Effector memory CD4-positive, alpha-beta T cell (primary cell): ENCODE measurements around the gene CXCL11.
"Not testable (repeated sequence)": the region's sequence is repeated elsewhere in the genome, so short reads cannot be mapped to it uniquely, and the experiment has no call there.

Experiments used
- DNase-seq, 3 donors: peaks; one replicate each; pipeline ENCODE4 v3.0.0-alpha.2; 2020
- H3K27ac ChIP-seq: 2 replicates; pipeline ENCODE4 v1.7.0; 2013; ENCODE audit warnings: mild to moderate bottlenecking, low read length, moderate library complexity; ENCODE audit not compliant: insufficient read depth, poor library complexity, severe bottlenecking
- H3K27me3 ChIP-seq: replicated peaks from 2 replicates; pipeline ENCODE4 v1.7.0; 2013; ENCODE audit warnings: mild to moderate bottlenecking, low read length; ENCODE audit not compliant: insufficient read depth, control insufficient read depth, poor library complexity, severe bottlenecking
- H3K36me3 ChIP-seq: 2 replicates; pipeline ENCODE4 v1.7.0; 2013; ENCODE audit warnings: mild to moderate bottlenecking, low read length, moderate library complexity; ENCODE audit not compliant: control insufficient read depth, insufficient read depth
- H3K4me1 ChIP-seq: 2 replicates; pipeline ENCODE4 v1.7.0; 2013; ENCODE audit warnings: low read length, mild to moderate bottlenecking; ENCODE audit not compliant: control insufficient read depth, insufficient read depth, poor library complexity, severe bottlenecking
- H3K4me3 ChIP-seq: 2 replicates; pipeline ENCODE4 v1.7.0; 2013; ENCODE audit warnings: low read length, low read depth, mild to moderate bottlenecking; ENCODE audit not compliant: insufficient read depth, poor library complexity, severe bottlenecking
- H3K9me3 ChIP-seq: 2 replicates; pipeline ENCODE4 v1.7.0; 2013; ENCODE audit warnings: mild to moderate bottlenecking, low read length, moderate library complexity; ENCODE audit not compliant: control insufficient read depth

CXCL11 gene

DNA sequence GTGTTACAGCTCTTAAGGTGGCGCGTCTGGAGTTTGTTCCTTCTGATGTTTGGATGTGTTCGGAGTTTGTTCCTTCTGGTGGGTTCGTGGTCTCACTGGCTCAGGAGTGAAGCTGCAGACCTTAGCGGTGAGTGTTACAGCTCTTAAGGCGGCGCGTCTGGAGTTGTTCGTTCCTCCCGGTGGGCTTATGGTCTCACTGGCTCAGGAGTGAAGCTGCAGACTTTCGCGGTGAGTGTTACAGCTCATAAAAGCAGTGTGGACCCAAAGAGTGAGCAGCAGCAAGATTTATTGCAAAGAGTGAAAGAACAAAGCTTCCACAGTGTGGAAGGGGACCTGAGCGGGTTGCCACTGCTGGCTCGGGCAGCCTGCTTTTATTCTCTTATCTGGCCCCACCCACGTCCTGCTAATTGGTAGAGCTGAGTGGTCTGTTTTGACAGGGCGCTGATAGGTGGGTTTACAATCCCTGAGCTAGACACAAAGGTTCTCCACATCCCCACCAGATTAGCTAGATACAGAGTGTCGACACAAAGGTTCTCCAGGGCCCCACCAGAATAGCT, 14.1 kb upstream of the CXCL11 start:
- not testable (repeated sequence) for H3K9me3 ChIP-seq, H3K4me1 ChIP-seq, H3K27ac ChIP-seq, H3K4me3 ChIP-seq, H3K36me3 ChIP-seq, DNase-seq, H3K27me3 ChIP-seq

DNA sequence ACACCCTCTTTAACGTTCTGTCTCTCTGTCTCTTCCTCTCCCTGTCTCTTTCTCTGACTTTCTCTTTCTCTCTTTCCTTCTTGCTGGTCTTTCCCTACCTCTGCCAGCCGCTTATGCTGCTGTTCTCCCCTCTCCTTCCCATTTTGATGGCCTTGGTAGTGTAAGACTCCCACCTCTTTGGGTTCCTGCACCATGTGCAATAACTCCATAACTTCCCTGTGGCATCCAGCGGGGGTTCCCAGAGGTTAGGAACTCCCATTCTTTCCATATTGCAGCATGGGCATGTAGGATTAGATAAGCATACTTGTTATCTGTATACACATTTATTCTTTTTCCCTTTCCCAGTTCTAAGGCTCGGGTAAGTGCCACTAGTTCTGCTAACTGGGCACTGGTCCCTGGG, 8.8 kb upstream of the CXCL11 start:
- not testable (repeated sequence) for H3K4me1 ChIP-seq, DNase-seq

DNA sequence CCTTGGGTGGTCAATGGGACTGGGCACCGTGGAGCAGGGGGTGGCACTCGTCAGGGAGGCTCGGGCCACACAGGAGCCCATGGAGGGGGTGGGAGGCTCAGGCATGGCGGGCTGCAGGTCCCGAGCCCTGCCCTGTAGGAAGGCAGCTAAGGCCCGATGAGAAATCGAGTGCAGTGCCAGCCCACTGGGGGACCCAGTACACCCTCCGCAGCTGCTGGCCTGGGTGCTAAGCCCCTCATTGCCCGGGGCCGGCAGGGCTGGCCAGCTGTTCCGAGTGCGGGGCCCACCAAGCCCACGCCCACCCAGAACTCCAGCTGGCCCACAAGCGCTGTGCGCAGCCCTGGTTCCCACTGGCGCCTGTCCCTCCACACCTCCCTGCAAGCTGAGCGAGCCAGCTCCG, 7.4 kb upstream of the CXCL11 start:
- H3K27ac ChIP-seq, DNase-seq, H3K27me3 ChIP-seq, H3K36me3 ChIP-seq, H3K9me3 ChIP-seq, H3K4me1 ChIP-seq, H3K4me3 ChIP-seq: not testable (repeated sequence)

More for the DNA sequence above, 8.8 kb upstream of the CXCL11 start:
- not testable (repeated sequence) for H3K4me3 ChIP-seq, H3K27me3 ChIP-seq, H3K9me3 ChIP-seq, H3K36me3 ChIP-seq, H3K27ac ChIP-seq

DNA sequence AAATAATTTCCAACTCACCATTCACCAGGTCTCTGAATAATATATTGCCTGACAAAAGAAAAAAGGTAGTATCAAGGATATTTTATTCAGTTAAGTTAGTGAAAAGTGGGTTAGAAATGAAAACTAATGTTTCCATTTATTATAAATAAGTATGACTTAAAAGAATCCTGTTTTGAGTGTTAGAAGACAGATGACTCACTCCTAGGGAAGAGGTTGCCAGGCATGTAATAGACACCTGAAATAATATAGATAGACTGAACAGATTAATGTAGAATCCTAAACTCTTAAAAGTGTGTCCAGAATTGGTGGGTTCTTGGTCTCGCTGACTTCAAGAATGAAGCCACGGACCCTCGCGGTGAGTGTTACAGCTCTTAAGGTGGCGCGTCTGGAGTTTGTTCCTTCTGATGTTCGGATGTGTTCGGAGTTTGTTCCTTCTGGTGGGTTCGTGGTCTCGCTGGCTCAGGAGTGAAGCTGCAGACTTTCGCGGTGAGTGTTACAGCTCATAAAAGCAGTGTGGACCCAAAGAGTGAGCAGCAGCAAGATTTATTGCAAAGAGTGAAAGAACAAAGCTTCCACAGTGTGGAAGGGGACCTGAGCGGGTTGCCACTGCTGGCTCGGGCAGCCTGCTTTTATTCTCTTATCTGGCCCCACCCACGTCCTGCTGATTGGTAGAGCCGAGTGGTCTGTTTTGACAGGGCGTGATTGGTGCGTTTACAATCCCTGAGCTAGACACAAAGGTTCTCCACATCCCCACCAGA, 6.5 kb upstream of the CXCL11 start:
- not testable (repeated sequence) for H3K27me3 ChIP-seq, H3K4me3 ChIP-seq, H3K27ac ChIP-seq, H3K9me3 ChIP-seq, H3K36me3 ChIP-seq, DNase-seq, H3K4me1 ChIP-seq

GRCh38 chr4:76036855-76037254, 985 bp upstream of the CXCL11 start:
- Histone ChIP-seq H3K4me1 (no peaks in the 10 kb centered on the region), H3K27me3 (no peaks in the 10 kb centered on the region), H3K9me3 (no peaks in the 10 kb centered on the region), H3K27ac (no peak overlapping the region), H3K36me3 (no peaks in the 10 kb centered on the region), H3K4me3 (no peak overlapping the region)
- DNase-seq, result no peak

DNA sequence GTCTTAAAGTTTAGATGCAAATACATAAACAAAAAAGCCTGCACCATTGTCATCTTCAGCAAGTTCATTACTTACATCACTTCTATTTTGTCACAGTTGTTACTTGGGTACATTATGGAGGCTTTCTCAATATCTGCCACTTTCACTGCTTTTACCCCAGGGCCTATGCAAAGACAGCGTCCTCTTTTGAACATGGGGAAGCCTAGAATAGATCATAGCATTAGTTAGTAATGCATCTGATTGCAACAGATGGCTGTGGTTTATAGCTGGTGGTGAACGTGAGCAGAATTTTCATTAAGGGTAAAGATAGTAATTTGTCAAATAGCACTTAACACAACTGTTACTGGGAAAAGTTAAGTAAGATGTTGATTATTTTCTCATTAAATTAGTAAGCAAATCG, 729 bp downstream of the CXCL11 start:
- Histone ChIP-seq H3K27ac (no peak overlapping the region), H3K36me3 (no peaks in the 10 kb centered on the region), H3K4me3 (no peak overlapping the region), H3K27me3 (no peaks in the 10 kb centered on the region), H3K9me3 (no peaks in the 10 kb centered on the region), H3K4me1 (no peaks in the 10 kb centered on the region)
- DNase-seq, result no peak

DNA sequence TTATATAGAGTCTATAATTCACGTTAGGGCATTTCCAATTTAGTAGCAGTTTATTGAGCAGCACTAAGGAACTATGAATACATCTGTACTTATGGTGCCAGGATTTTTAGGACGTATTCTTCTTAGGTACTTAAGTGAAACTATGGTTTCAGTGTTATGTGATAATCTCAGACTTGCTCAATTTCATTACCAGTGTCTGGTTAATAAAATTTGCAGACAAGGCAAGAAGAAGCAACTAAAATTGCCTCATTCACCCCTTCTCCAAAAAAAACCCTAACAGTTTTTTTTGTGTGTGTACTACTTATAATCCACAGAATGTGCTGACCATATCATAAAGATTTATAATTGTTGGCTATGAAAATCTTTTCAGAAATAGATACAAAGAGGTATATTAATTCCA, 6.6 kb downstream of the CXCL11 start:
- Histone ChIP-seq H3K27ac (no peak overlapping the region), H3K4me1 (no peaks in the 10 kb centered on the region), H3K36me3 (no peaks in the 10 kb centered on the region), H3K4me3 (no peak overlapping the region), H3K9me3 (no peaks in the 10 kb centered on the region), H3K27me3 (no peaks in the 10 kb centered on the region)
- no peak for DNase-seq

DNA sequence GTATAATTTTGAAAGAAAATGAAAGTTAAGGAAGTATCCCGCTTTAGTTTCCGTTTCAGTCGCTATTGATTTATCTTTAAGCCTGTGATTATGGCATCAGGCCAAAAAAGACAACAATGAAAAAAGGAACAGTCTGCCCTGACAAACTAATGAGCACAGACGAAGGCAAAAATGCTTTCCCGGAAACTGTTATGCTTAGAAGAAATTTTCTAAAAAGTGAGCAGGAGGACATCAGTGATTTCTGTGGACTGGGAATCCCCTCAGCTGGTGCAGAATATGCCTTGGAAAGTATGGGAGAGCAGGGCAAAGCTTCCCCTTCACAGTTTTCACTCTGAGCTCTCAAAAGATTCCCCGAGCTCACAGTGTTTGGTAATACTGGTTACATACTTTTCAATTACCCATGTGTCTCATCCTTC, 7.5 kb downstream of the CXCL11 start:
- DNase-seq, result no peak
- Histone ChIP-seq H3K4me3 (no peak overlapping the region), H3K9me3 (no peaks in the 10 kb centered on the region), H3K36me3 (no peaks in the 10 kb centered on the region), H3K4me1 (peaks cover 4% of the 10 kb centered on the region), H3K27me3 (no peaks in the 10 kb centered on the region), H3K27ac (no peak overlapping the region)

- H3K4me1 ChIP-seq, result peaks cover 7% of the 10 kb centered on the region
- no peak overlapping the region for H3K4me3 ChIP-seq
- DNase-seq, result no peak
- no peaks in the 10 kb centered on the region for H3K9me3 ChIP-seq
- H3K27me3 ChIP-seq, result no peaks in the 10 kb centered on the region
- no peak overlapping the region for H3K27ac ChIP-seq
- no peaks in the 10 kb centered on the region for H3K36me3 ChIP-seq
These were observed 11.8 kb downstream of the CXCL11 start for GRCh38 chr4:76024065-76024464.

DNA sequence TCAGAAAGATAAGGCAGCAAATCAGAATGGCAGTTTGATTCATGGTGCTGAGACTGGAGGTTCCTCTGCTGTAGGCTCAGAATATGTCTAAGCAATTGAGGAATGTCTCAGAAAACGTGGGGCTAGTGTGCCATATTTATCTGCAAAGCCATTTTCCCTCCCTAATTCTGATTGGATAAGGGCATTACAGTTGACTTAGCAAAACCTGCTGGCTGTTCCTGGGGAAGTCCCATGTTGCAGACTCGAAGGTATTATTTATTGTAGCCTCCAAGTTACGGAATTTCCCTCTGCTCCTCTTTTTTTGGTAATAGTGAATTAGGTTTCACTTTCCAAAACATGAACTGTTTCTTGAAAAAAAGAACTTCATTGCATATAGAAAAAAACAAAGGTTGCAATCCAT, 12.5 kb downstream of the CXCL11 start, which contains the start of gene CXCL10:
Gene CXCL10, minus strand, starts transcription at position 109 of the 400 bp plus-strand sequence. Its CDS starts 66 bp downstream, at position 43.
- no peak for DNase-seq
- Histone ChIP-seq H3K9me3 (no peaks in the 10 kb centered on the region), H3K27ac (no peak within 1 kb of the TSS), H3K36me3 (no peaks in the 10 kb centered on the region), H3K27me3 (no peaks in the 10 kb centered on the region), H3K4me1 (peaks cover 7% of the 10 kb centered on the region), H3K4me3 (peak within 1 kb of the TSS; percentile 5)
